Prostate gland (tissue), 2 donors: ENCODE measurements around the gene FMN2. TPM values are rescaled to one million over a fixed set of nuclear protein-coding genes. Genes with fewer than 3 reads are reported as not detected.

Experiments used
- DNase-seq: peaks from one replicate; pipeline ENCODE4 v3.0.0-alpha.2; 2019; ENCODE audit warnings: low spot score
- H3K27ac ChIP-seq, 2 donors: fragments of 200-600 bp; sonication (generic); 2 replicates each; pipeline ENCODE4 v1.5.1; 2017 to 2019
- H3K27me3 ChIP-seq: fragments of 200-600 bp; sonication (generic); replicated peaks from 2 replicates; pipeline ENCODE4 v1.5.1; 2019; ENCODE audit not compliant: insufficient read depth
- H3K36me3 ChIP-seq, 2 donors: fragments of 200-600 bp; sonication (generic); 1 replicate in 1 of 2; 2 replicates in 1 of 2; pipeline versions ENCODE4 v1.5.1 to v1.8.1; 2017 to 2019
- H3K4me1 ChIP-seq: fragments of 200-600 bp; sonication (generic); replicated peaks from 2 replicates; pipeline ENCODE4 v1.5.1; 2019
- H3K4me3 ChIP-seq, 2 donors: fragments of 200-600 bp; sonication (generic); 2 replicates each; pipeline ENCODE4 v1.5.1; 2017 to 2019
- H3K9me3 ChIP-seq: fragments of 200-600 bp; sonication (generic); 2 replicates; pipeline ENCODE4 v1.5.1; 2017
- CTCF ChIP-seq, 4 experiments: fragments of 200-600 bp in 2 of 4; fragments of 450-650 bp in 2 of 4; sonication (generic) in 2 of 4; IDR thresholded peaks; 1 replicate in 3 of 4; 2 replicates in 1 of 4; pipeline ENCODE4 v1.5.1; 2016 to 2019; ENCODE audit warnings: antibody characterized with exemption in 4 of 4, mild to moderate bottlenecking in 2 of 4, moderate library complexity in 2 of 4
- POLR2A ChIP-seq: fragments of 450-650 bp; IDR thresholded peaks from one replicate; pipeline ENCODE4 v1.6.1; 2016; ENCODE audit warnings: antibody characterized with exemption, mild to moderate bottlenecking
- POLR2AphosphoS5 ChIP-seq: sonication (generic); formaldehyde crosslinking; IDR thresholded peaks from one replicate; pipeline ENCODE4 v1.6.1; 2017; ENCODE audit warnings: antibody characterized with exemption
- WGBS: methylation state at CpG from one replicate; pipeline ENCODE4 v1.1.5; 2018; 5-methylcytosine and 5-hydroxymethylcytosine counted together
- intact Hi-C: fragments of 100-400 bp; cut with DNase I; formaldehyde crosslinking; loops from one replicate; pipeline ENCODE4 v1.14.2; 2022
- total RNA-seq, 2 donors: library from RNA; depleted of rRNA; stranded (reverse); fragments of >200 nt; gene quantifications; one replicate each; pipeline ENCODE4 v1.1.0, GENCODE V29; 2016

Gene FMN2
- total RNA-seq, 2 donors from 2014 or later, result 0.27 to 4.8 TPM

- DNase-seq, result no peak
- 71% methylated on average over 3 of the region's 3 CpGs for WGBS
- TF ChIP-seq CTCF (IDR thresholded peaks at IDR 0.05), result no peak
- no peak for TF ChIP-seq POLR2AphosphoS5
- TF ChIP-seq POLR2A, result no peak
- Histone ChIP-seq H3K27ac (no peak overlapping the region), H3K4me3 (no peak overlapping the region), H3K36me3 (no peaks in the 10 kb centered on the region), H3K9me3 (no peaks in the 10 kb centered on the region), H3K27me3 (no peaks in the 10 kb centered on the region), H3K4me1 (no peaks in the 10 kb centered on the region)
- intact Hi-C loops, result no loop called here
Measured at GRCh38 chr1:240342251-240342625, 250.6 kb downstream of the FMN2 start.

- Histone ChIP-seq H3K36me3 (no peaks in the 10 kb centered on the region), H3K9me3 (no peaks in the 10 kb centered on the region), H3K27me3 (no peaks in the 10 kb centered on the region), H3K4me1 (no peaks in the 10 kb centered on the region), H3K27ac (no peak overlapping the region), H3K4me3 (no peak overlapping the region)
- 74% methylated on average over 2 of the region's 2 CpGs for WGBS
- no peak for TF ChIP-seq POLR2A
- no peak for TF ChIP-seq POLR2AphosphoS5
- TF ChIP-seq CTCF (IDR thresholded peaks at IDR 0.05), result no peak
- no peak for DNase-seq
- intact Hi-C loops, result no loop called here
Measured at GRCh38 chr1:240343045-240343444, 251.4 kb downstream of the FMN2 start.

GRCh38 chr1:240343966-240344365 is 252.3 kb downstream of the FMN2 start:
- no peak overlapping the region for H3K27ac ChIP-seq
- H3K4me1 ChIP-seq, result no peaks in the 10 kb centered on the region
- H3K36me3 ChIP-seq, result no peaks in the 10 kb centered on the region
- intact Hi-C loops, result no loop called here
- no peak for TF ChIP-seq POLR2A
- TF ChIP-seq POLR2AphosphoS5, result no peak
- no peak for TF ChIP-seq CTCF (IDR thresholded peaks at IDR 0.05)
- no peak overlapping the region for H3K4me3 ChIP-seq
- DNase-seq, result no peak
- no peaks in the 10 kb centered on the region for H3K27me3 ChIP-seq
- H3K9me3 ChIP-seq, result no peaks in the 10 kb centered on the region

- H3K36me3 ChIP-seq, result no peaks in the 10 kb centered on the region
Measured at GRCh38 chr1:240344918-240345317, 253.2 kb downstream of the FMN2 start.

More at GRCh38 chr1:240344918-240345317, 253.2 kb downstream of the FMN2 start:
- Histone ChIP-seq H3K4me3 (no peak overlapping the region), H3K4me1 (no peaks in the 10 kb centered on the region), H3K27me3 (no peaks in the 10 kb centered on the region), H3K9me3 (no peaks in the 10 kb centered on the region), H3K27ac (no peak overlapping the region)
- DNase-seq, result no peak
- TF ChIP-seq POLR2AphosphoS5 (no peak), CTCF (IDR thresholded peaks at IDR 0.05) (no peak), POLR2A (no peak)
- intact Hi-C loops, result no loop called here
